Loucy (cell line): Measurements from ENCODE around the gene CTNNBIP1.
A peak's percentile ranks its signal among the peaks of the same experiment; 100 is the strongest.

Source experiments
- H2AFZ ChIP-seq: fragments of 200-600 bp; sonication (generic); 2 replicates; pipeline ENCODE4 v1.6.0; 2016; ENCODE audit warnings: antibody characterized with exemption, mild to moderate bottlenecking, low read length, moderate library complexity
- H3F3A ChIP-seq: fragments of 200-600 bp; 2 replicates; pipeline ENCODE4 v1.6.0; 2016; ENCODE audit warnings: antibody characterized with exemption, low read depth, mild to moderate bottlenecking
- H3K27me3 ChIP-seq: fragments of 200-600 bp; sonication (generic); 2 replicates; pipeline ENCODE4 v1.6.1; 2014; ENCODE audit warnings: low read length, mild to moderate bottlenecking; ENCODE audit not compliant: insufficient read depth, poor library complexity, severe bottlenecking
- H3K36me3 ChIP-seq: fragments of 200-600 bp; sonication (generic); 2 replicates; pipeline ENCODE4 v1.6.1; 2016; ENCODE audit warnings: low read length; ENCODE audit not compliant: insufficient read depth
- H3K4me1 ChIP-seq: fragments of 200-600 bp; sonication (generic); 2 replicates; pipeline ENCODE4 v1.5.1; 2014; ENCODE audit warnings: low read length, mild to moderate bottlenecking; ENCODE audit not compliant: insufficient read depth, poor library complexity, severe bottlenecking
- H3K4me2 ChIP-seq: fragments of 200-600 bp; sonication (generic); 2 replicates; pipeline ENCODE4 v1.6.0; 2014; ENCODE audit warnings: antibody characterized with exemption, low read length, low read depth, mild to moderate bottlenecking; ENCODE audit not compliant: poor library complexity, severe bottlenecking
- H3K4me3 ChIP-seq: fragments of 200-600 bp; sonication (generic); 2 replicates; pipeline ENCODE4 v1.5.1; 2014; ENCODE audit warnings: low read length, mild to moderate bottlenecking, mixed read lengths; ENCODE audit not compliant: poor library complexity, severe bottlenecking
- H3K79me2 ChIP-seq: fragments of 200-600 bp; sonication (generic); 2 replicates; pipeline ENCODE4 v1.6.1; 2014; ENCODE audit warnings: low read length; ENCODE audit not compliant: insufficient read depth
- H3K9ac ChIP-seq: fragments of 200-600 bp; sonication (generic); 2 replicates; pipeline ENCODE4 v1.6.0; 2014; ENCODE audit warnings: mild to moderate bottlenecking, low read depth, low read length, moderate library complexity; ENCODE audit not compliant: poor library complexity, severe bottlenecking
- H3K9me2 ChIP-seq: fragments of 200-600 bp; sonication (generic); replicated peaks from 2 replicates; pipeline ENCODE4 v1.6.1; 2016; ENCODE audit warnings: low read depth, low read length, mixed read lengths
- H3K9me3 ChIP-seq: fragments of 200-600 bp; sonication (generic); 2 replicates; pipeline ENCODE4 v1.6.1; 2014; ENCODE audit warnings: mild to moderate bottlenecking, antibody characterized with exemption, low read length, low read depth; ENCODE audit not compliant: insufficient read depth
- H4K20me1 ChIP-seq: fragments of 200-600 bp; sonication (generic); 2 replicates; pipeline ENCODE4 v1.6.0; 2014; ENCODE audit warnings: antibody characterized with exemption, low read length, mild to moderate bottlenecking; ENCODE audit not compliant: insufficient read depth, poor library complexity, severe bottlenecking
- CTCF ChIP-seq: fragments of 200-600 bp; sonication (generic); conservative IDR thresholded peaks from 2 replicates; pipeline ENCODE4 v1.5.1; 2014; ENCODE audit warnings: mild to moderate bottlenecking, antibody characterized with exemption, low read length
- EZH2phosphoT487 ChIP-seq: fragments of 200-600 bp; IDR thresholded peaks from 2 replicates; pipeline ENCODE4 v1.6.1; 2018; ENCODE audit warnings: antibody characterized with exemption, mild to moderate bottlenecking, moderate library complexity, borderline replicate concordance

The CTNNBIP1 gene

GRCh38 chr1:9869831-9870251, 40.2 kb downstream of the CTNNBIP1 start:
- no peaks in the 10 kb centered on the region for H3K9me3 ChIP-seq
- H3K4me3 ChIP-seq = no peak overlapping the region
- TF ChIP-seq CTCF (no peak), EZH2phosphoT487 (no peak)
- no peaks in the 10 kb centered on the region for H4K20me1 ChIP-seq
- no peak overlapping the region for H3K9ac ChIP-seq
- no peaks in the 10 kb centered on the region for H3K9me2 ChIP-seq
- H3K36me3 ChIP-seq = peaks cover 10% of the 10 kb centered on the region; the same call in 1 of the 2 replicates
- H3K4me1 ChIP-seq = peaks cover 3% of the 10 kb centered on the region
- H3K4me2 ChIP-seq = no peak overlapping the region
- no peaks in the 10 kb centered on the region for H3F3A ChIP-seq
- H3K79me2 ChIP-seq = no peaks in the 10 kb centered on the region
- no peaks in the 10 kb centered on the region for H3K27me3 ChIP-seq
- H2AFZ ChIP-seq = no peak overlapping the region

DNA sequence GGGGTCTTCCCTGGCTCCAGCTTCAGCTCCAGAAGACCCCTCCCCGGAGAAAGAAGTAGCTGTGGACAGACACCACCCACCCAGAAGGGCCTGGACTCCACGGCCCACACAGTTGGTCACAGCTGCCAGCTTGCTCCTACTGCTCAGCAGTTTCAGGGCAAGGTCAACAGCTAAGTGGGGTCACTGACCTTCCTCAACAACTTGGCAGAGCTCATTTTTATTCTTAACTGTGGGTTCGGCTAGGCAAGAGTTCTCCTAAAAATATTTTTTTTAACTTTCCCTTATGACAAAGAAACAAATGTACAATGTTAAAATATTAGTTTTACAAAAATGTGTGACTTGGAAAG, 41.9 kb downstream of the CTNNBIP1 start:
- Histone ChIP-seq H3K4me2 (no peak overlapping the region), H3K9ac (no peak overlapping the region), H3K9me3 (no peaks in the 10 kb centered on the region), H3F3A (no peaks in the 10 kb centered on the region), H3K27me3 (no peaks in the 10 kb centered on the region), H3K36me3 (peaks cover 10% of the 10 kb centered on the region; the same call in 1 of the 2 replicates), H4K20me1 (no peaks in the 10 kb centered on the region), H3K79me2 (no peaks in the 10 kb centered on the region), H2AFZ (no peak overlapping the region), H3K4me3 (no peak overlapping the region), H3K4me1 (no peaks in the 10 kb centered on the region), H3K9me2 (no peaks in the 10 kb centered on the region)
- TF ChIP-seq EZH2phosphoT487 (no peak), CTCF (no peak)

DNA sequence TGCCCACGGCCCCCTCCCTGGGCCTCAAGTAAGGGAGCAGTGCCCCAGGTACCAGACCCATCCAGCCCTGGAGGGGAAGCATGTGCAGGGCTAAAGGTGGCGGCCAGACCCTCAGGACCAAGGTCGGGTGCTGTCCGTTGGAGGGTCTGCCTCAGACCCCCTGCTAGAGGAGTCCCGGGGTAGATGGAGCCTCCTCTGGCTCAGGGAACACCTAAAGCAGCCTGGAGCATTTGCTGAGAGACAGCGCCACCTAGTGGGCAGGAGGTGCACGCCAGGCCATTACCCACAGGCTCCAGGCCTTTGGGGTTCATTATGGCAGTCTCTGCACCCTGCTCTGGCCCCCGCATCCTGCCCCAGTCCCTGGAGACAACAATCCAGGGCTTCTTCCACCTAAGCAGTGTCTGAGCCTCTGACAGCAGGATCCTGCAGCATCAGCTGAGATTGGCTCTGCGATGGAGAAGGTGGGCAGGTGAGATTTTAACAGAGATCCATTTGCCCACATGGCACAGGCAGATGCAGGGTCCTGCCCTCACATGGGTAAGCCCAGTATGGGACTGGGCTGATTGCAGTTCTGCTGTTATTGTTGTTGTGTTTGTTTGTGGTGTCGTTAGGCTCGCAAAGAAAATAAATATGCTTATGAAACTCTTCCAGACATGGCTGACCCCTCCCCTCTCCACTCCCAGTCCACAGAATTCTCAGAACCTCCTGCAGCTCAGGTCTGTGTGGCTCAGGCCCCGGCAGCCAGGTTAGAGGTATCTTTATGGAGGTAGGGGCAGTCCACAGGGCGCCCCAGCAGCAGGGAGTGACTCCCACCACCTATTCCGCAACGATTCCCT, 42.4 kb downstream of the CTNNBIP1 start:
- peak; percentile 96 for TF ChIP-seq CTCF
- no peak for TF ChIP-seq EZH2phosphoT487
- Histone ChIP-seq H2AFZ (no peak overlapping the region), H3K9me2 (no peaks in the 10 kb centered on the region), H3K9me3 (no peaks in the 10 kb centered on the region), H3K4me2 (no peak overlapping the region), H3K4me1 (no peaks in the 10 kb centered on the region), H3K4me3 (no peak overlapping the region), H3K79me2 (no peaks in the 10 kb centered on the region), H3K9ac (no peak overlapping the region), H3K27me3 (no peaks in the 10 kb centered on the region), H3K36me3 (peaks cover 10% of the 10 kb centered on the region; the same call in 1 of the 2 replicates), H3F3A (no peaks in the 10 kb centered on the region), H4K20me1 (no peaks in the 10 kb centered on the region)
